Endothelial cell of umbilical vein (primary cell): ENCODE results near the gene HPRT1. TPM values are rescaled to one million over a fixed set of nuclear protein-coding genes. Genes with fewer than 3 reads are reported as not detected.

Source experiments
- BruUV-seq: library from RNA; stranded (reverse); fragments of 400-500 nt; replicated peaks from 2 replicates; lab custom pipeline; 2021; lab: Mats Ljungman, UMichigan
- CTCF ChIA-PET: fragments of 300-600, 350-600 bp; sonication (Branson Sonifier 250); formaldehyde crosslinking; loops from one replicate; lab custom pipeline; 2021; ENCODE audit warnings: antibody characterized with exemption, inconsistent platforms; lab: Charles Lee
- POLR2A ChIA-PET: fragments of 300-600, 350-600 bp; sonication (Branson Sonifier 250); formaldehyde crosslinking; loops from one replicate; lab custom pipeline; 2021; ENCODE audit warnings: antibody characterized with exemption, inconsistent platforms; lab: Charles Lee
- DNase-seq: peaks from one replicate; pipeline ENCODE4 v3.0.0-alpha.2; 2011; ENCODE audit warnings: low read depth, low spot score
- FAIRE-seq: peaks from 2 replicates; lab custom pipeline; 2011; peaks lifted over from hg19 to GRCh38; lab: Jason Lieb, UNC
- H2AFZ ChIP-seq: 2 replicates; pipeline ENCODE4 v1.6.0; 2012; ENCODE audit warnings: low read depth, low read length, control low read depth, inconsistent platforms
- H3K27ac ChIP-seq: 2 replicates; pipeline ENCODE4 v1.5.1; 2011; ENCODE audit warnings: low read depth, mild to moderate bottlenecking, control low read depth, low read length, moderate library complexity; ENCODE audit not compliant: insufficient read depth
- H3K27me3 ChIP-seq, 2 experiments: 2 replicates each; pipeline versions ENCODE4 v1.6.0 to v1.6.1; 2011; ENCODE audit warnings: low read length in 2 of 2, mixed read lengths in 1 of 2; ENCODE audit not compliant: control insufficient read depth in 2 of 2, insufficient read depth in 2 of 2
- H3K36me3 ChIP-seq, 2 experiments: 2 replicates in 1 of 2; 3 replicates in 1 of 2; pipeline ENCODE4 v1.5.1; 2011; ENCODE audit warnings: low read length in 2 of 2, mild to moderate bottlenecking in 1 of 2, moderate library complexity in 1 of 2; ENCODE audit not compliant: control insufficient read depth in 2 of 2, insufficient read depth in 2 of 2; ENCODE audit errors: extremely low read depth in 1 of 2
- H3K4me1 ChIP-seq: 3 replicates; pipeline ENCODE4 v1.5.1; 2011; ENCODE audit warnings: mild to moderate bottlenecking, low read length; ENCODE audit not compliant: control insufficient read depth, insufficient read depth; ENCODE audit errors: extremely low read depth
- H3K4me2 ChIP-seq: 2 replicates; pipeline ENCODE4 v1.6.1; 2011; ENCODE audit warnings: low read length, control low read depth, mixed read lengths; ENCODE audit not compliant: insufficient read depth
- H3K4me3 ChIP-seq, 3 experiments: fragments of 200-600 bp in 1 of 3; sonication (generic), shearing (Covaris generic) in 1 of 3; replicated peaks in 1 of 3; 2 replicates each; pipeline ENCODE4 v1.5.1; 2011 to 2016; ENCODE audit warnings: control low read depth in 3 of 3, low read length in 3 of 3, mild to moderate bottlenecking in 2 of 3, inconsistent platforms in 1 of 3, low read depth in 1 of 3, moderate library complexity in 1 of 3; ENCODE audit not compliant: insufficient read depth in 1 of 3
- H3K79me2 ChIP-seq: 2 replicates; pipeline ENCODE4 v1.6.0; 2012; ENCODE audit warnings: low read length, inconsistent platforms; ENCODE audit not compliant: control insufficient read depth, insufficient read depth
- H3K9ac ChIP-seq: replicated peaks from 2 replicates; pipeline ENCODE3; 2011; ENCODE audit warnings: low read length, control low read depth; ENCODE audit not compliant: insufficient read depth; ENCODE audit errors: extremely low read depth
- H3K9me1 ChIP-seq: replicated peaks from 3 replicates; pipeline ENCODE4 v1.6.0; 2011; ENCODE audit warnings: mild to moderate bottlenecking, low read length; ENCODE audit not compliant: control insufficient read depth, insufficient read depth; ENCODE audit errors: extremely low read depth
- H3K9me3 ChIP-seq: replicated peaks from 2 replicates; pipeline ENCODE4 v1.5.1; 2012; ENCODE audit warnings: low read length, inconsistent platforms; ENCODE audit not compliant: control insufficient read depth, insufficient read depth
- H4K20me1 ChIP-seq: replicated peaks from 2 replicates; pipeline ENCODE3; 2011; ENCODE audit warnings: mild to moderate bottlenecking, low read length; ENCODE audit not compliant: control insufficient read depth, insufficient read depth; ENCODE audit errors: extremely low read depth
- EZH2 ChIP-seq: IDR thresholded peaks from 2 replicates; pipeline ENCODE4 v1.6.1; 2012; ENCODE audit warnings: borderline replicate concordance, low read depth, mild to moderate bottlenecking, moderate library complexity, low read length, inconsistent platforms; ENCODE audit not compliant: severe bottlenecking
- FOS ChIP-seq: IDR thresholded peaks from 2 replicates; pipeline ENCODE4 v1.6.1; 2011; ENCODE audit warnings: mild to moderate bottlenecking, low read length, moderate library complexity, borderline replicate concordance; ENCODE audit not compliant: insufficient read depth
- GATA2 ChIP-seq: IDR thresholded peaks from 2 replicates; pipeline ENCODE4 v1.7.0; 2011; ENCODE audit warnings: low read depth, mild to moderate bottlenecking, moderate library complexity, mixed read lengths, low read length; ENCODE audit not compliant: insufficient read length, insufficient read depth
- JUN ChIP-seq: IDR thresholded peaks from 2 replicates; pipeline ENCODE4 v1.6.1; 2011; ENCODE audit warnings: borderline replicate concordance, low read depth; ENCODE audit not compliant: insufficient read length, insufficient read depth
- MYC ChIP-seq: IDR thresholded peaks from one replicate; pipeline ENCODE4 v1.6.1; 2011; ENCODE audit warnings: mild to moderate bottlenecking, low read depth, low read length
- POLR2A ChIP-seq: IDR thresholded peaks from 2 replicates; pipeline ENCODE4 v1.6.1; 2012; ENCODE audit warnings: low read depth, mild to moderate bottlenecking, control low read depth, low read length
- POLR2AphosphoS5 ChIP-seq: IDR thresholded peaks from 2 replicates; pipeline ENCODE4 v1.6.1; 2012; ENCODE audit warnings: low read depth, mild to moderate bottlenecking, control low read depth, low read length, moderate library complexity; ENCODE audit not compliant: insufficient read depth
- dilution Hi-C: fragments of 300-500 bp; cut with MboI; formaldehyde crosslinking; loops from one replicate; pipeline ENCODE4 v1.15.0; 2019; ENCODE audit warnings: low sequenced_read_pairs; ENCODE audit not compliant: extremely low pct_ligation_motif_present
- intact Hi-C: fragments of 100-400 bp; cut with micrococcal nuclease; formaldehyde crosslinking; loops from one replicate; pipeline ENCODE4 v1.10.0; 2022
- polyA plus RNA-seq, 4 experiments: library from polyadenylated mRNA; depleted of rRNA in 3 of 4; stranded (reverse) in 3 of 4; unstranded in 1 of 4; fragments of >200 nt; gene quantifications; 2 replicates each; pipeline versions ENCODE4 v1.2.1 to v1.2.3, GENCODE V29; 2011 to 2012; ENCODE audit warnings: missing spikeins in 1 of 4
- total RNA-seq: library from RNA; stranded (reverse); gene quantifications from 2 replicates; pipeline ENCODE4 v1.2.3, GENCODE V29; 2021
- TF ChIP-seq, protein P1 (sequence below), 2 donors: IDR thresholded peaks; 1 replicate in 1 of 2; 2 replicates in 1 of 2; pipeline ENCODE4 v1.5.1; 2011; ENCODE audit warnings: low read length in 2 of 2, mild to moderate bottlenecking in 2 of 2, moderate library complexity in 2 of 2, control low read depth in 1 of 2, inconsistent platforms in 1 of 2, low read depth in 1 of 2; ENCODE audit not compliant: insufficient read depth in 1 of 2; ENCODE audit errors: extremely low read depth in 1 of 2
- TF ChIP-seq, protein P2 (sequence below): IDR thresholded peaks from 2 replicates; pipeline ENCODE4 v1.6.1; 2011; ENCODE audit not compliant: insufficient read depth, insufficient read length

Gene HPRT1
- total and polyA plus RNA-seq, 2 donors (not counting 3 experiments of a cell fraction or from before 2014, with no cell fraction given) = 19.2 to 51.0 TPM

GRCh38 chrX:134528960-134529359, 69.0 kb downstream of the HPRT1 start:
- ChIA-PET CTCF (no interaction called here), POLR2A (no interaction called here)
- FAIRE-seq (peak; percentile 78), DNase-seq (peak; percentile 51)
- intact Hi-C loops = no loop called here
- no peaks in the 10 kb centered on the region for H3K79me2 ChIP-seq
- peaks cover 20% of the 10 kb centered on the region for H3K4me1 ChIP-seq
- BruUV-seq = no TSS peak
- H3K9me3 ChIP-seq = no peaks in the 10 kb centered on the region
- H3K36me3 ChIP-seq = no peaks in the 10 kb centered on the region
- H2AFZ ChIP-seq = no peak overlapping the region
- dilution Hi-C loops = no loop called here
- peak overlapping the region; percentile 7 for H3K27ac ChIP-seq
- H3K4me2 ChIP-seq = no peak overlapping the region
- no peaks in the 10 kb centered on the region for H3K27me3 ChIP-seq
- no peaks in the 10 kb centered on the region for H3K9me1 ChIP-seq
- no peak overlapping the region for H3K9ac ChIP-seq
- H4K20me1 ChIP-seq = no peaks in the 10 kb centered on the region
- no peak overlapping the region for H3K4me3 ChIP-seq
- TF ChIP-seq, protein P1, sequence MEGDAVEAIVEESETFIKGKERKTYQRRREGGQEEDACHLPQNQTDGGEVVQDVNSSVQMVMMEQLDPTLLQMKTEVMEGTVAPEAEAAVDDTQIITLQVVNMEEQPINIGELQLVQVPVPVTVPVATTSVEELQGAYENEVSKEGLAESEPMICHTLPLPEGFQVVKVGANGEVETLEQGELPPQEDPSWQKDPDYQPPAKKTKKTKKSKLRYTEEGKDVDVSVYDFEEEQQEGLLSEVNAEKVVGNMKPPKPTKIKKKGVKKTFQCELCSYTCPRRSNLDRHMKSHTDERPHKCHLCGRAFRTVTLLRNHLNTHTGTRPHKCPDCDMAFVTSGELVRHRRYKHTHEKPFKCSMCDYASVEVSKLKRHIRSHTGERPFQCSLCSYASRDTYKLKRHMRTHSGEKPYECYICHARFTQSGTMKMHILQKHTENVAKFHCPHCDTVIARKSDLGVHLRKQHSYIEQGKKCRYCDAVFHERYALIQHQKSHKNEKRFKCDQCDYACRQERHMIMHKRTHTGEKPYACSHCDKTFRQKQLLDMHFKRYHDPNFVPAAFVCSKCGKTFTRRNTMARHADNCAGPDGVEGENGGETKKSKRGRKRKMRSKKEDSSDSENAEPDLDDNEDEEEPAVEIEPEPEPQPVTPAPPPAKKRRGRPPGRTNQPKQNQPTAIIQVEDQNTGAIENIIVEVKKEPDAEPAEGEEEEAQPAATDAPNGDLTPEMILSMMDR (IDR thresholded peaks at IDR 0.05; ENCODE audit: extremely low read depth in 1 of 2, insufficient read depth in 1 of 2, low read depth in 1 of 2, low read length in 2 of 2) = no peak
- TF ChIP-seq, protein P2, sequence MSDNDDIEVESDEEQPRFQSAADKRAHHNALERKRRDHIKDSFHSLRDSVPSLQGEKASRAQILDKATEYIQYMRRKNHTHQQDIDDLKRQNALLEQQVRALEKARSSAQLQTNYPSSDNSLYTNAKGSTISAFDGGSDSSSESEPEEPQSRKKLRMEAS = no peak
- TF ChIP-seq JUN (peak; percentile 38), POLR2A (no peak)

GRCh38 chrX:134529481-134529880, 69.5 kb downstream of the HPRT1 start:
- no peak overlapping the region for H3K27ac ChIP-seq
- no peak overlapping the region for H3K4me2 ChIP-seq
- TF ChIP-seq POLR2AphosphoS5 = no peak
- no peak for TF ChIP-seq POLR2A
- TF ChIP-seq, protein P2 = no peak
- TF ChIP-seq MYC = no peak
- TF ChIP-seq FOS = no peak
- TF ChIP-seq EZH2 = no peak
- no peak for TF ChIP-seq JUN
- TF ChIP-seq, protein P1 (IDR thresholded peaks at IDR 0.05; ENCODE audit: extremely low read depth in 1 of 2, insufficient read depth in 1 of 2, low read depth in 1 of 2, low read length in 2 of 2) = no peak
- TF ChIP-seq GATA2 = no peak
- H3K9me3 ChIP-seq = no peaks in the 10 kb centered on the region
- ChIA-PET POLR2A (no interaction called here), CTCF (no interaction called here)
- DNase-seq (no peak), FAIRE-seq (no peak)
- no peaks in the 10 kb centered on the region for H3K79me2 ChIP-seq
- dilution Hi-C loops = no loop called here
- intact Hi-C loops = no loop called here
- H4K20me1 ChIP-seq = no peaks in the 10 kb centered on the region
- H3K9ac ChIP-seq = no peak overlapping the region
- H3K9me1 ChIP-seq = no peaks in the 10 kb centered on the region
- H3K4me3 ChIP-seq = no peak overlapping the region
- H3K4me1 ChIP-seq = peaks cover 20% of the 10 kb centered on the region
- no peak overlapping the region for H2AFZ ChIP-seq
- no peaks in the 10 kb centered on the region for H3K36me3 ChIP-seq
- no peaks in the 10 kb centered on the region for H3K27me3 ChIP-seq
- no TSS peak for BruUV-seq
